AG09309 (cell line): ENCODE data around the gene SERINC1.
"Not testable (repeated sequence)": the region's sequence is repeated elsewhere in the genome, so short reads cannot be mapped to it uniquely, and the experiment has no call there.

Experiments
- DNase-seq: peaks from one replicate; pipeline ENCODE4 v3.0.0-alpha.2; 2010; ENCODE audit warnings: low read depth
- H3K4me3 ChIP-seq: 2 replicates; pipeline ENCODE4 v1.5.1; 2011; ENCODE audit warnings: mild to moderate bottlenecking, low read depth, low read length, moderate library complexity; ENCODE audit not compliant: control insufficient read depth
- TF ChIP-seq, protein P1 (sequence below): IDR thresholded peaks from 2 replicates; pipeline ENCODE4 v1.5.1; 2011; ENCODE audit warnings: mild to moderate bottlenecking, low read depth, low read length, inconsistent platforms; ENCODE audit not compliant: insufficient read depth, control insufficient read depth; ENCODE audit errors: missing control alignments

The SERINC1 gene

DNA sequence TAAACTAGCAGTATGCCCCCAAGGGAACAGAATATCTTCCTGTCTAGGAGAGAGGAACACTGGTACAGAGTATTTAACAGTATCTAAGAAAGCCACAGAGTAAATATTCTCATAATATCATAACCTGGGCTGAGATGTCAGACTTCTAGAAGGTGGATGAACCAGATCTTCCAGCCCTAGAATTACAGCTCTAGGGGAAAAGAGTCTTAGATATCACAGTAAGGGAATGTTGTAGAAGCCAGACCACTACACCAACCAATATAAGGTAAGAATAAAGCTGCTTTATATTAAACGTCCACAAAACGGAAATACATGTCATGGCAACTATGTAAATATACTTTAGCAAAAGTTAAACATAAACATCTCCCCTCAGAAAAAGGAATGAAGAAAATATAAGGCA, 12.4 kb downstream of the SERINC1 start:
- TF ChIP-seq, protein P1, sequence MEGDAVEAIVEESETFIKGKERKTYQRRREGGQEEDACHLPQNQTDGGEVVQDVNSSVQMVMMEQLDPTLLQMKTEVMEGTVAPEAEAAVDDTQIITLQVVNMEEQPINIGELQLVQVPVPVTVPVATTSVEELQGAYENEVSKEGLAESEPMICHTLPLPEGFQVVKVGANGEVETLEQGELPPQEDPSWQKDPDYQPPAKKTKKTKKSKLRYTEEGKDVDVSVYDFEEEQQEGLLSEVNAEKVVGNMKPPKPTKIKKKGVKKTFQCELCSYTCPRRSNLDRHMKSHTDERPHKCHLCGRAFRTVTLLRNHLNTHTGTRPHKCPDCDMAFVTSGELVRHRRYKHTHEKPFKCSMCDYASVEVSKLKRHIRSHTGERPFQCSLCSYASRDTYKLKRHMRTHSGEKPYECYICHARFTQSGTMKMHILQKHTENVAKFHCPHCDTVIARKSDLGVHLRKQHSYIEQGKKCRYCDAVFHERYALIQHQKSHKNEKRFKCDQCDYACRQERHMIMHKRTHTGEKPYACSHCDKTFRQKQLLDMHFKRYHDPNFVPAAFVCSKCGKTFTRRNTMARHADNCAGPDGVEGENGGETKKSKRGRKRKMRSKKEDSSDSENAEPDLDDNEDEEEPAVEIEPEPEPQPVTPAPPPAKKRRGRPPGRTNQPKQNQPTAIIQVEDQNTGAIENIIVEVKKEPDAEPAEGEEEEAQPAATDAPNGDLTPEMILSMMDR: no peak
- no peak for DNase-seq
- H3K4me3 ChIP-seq: no peak overlapping the region

DNA sequence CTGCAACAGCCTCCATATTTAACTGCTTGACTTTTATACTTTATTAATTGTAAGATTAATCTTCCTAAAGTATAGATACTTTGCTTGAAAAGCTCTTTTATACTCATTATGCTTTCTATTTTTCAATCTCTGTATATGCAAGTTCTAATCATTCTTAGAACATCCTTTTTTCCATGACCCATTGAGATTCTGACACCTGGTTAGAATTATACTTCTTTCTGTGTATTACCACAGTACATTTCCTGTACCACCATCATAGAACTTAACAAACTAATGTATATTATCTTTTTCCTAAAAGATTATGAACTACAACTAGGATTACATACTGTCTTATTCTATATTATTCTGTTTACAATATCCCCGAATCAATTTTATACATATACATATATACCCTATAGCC, 13.5 kb downstream of the SERINC1 start:
- no peak overlapping the region for H3K4me3 ChIP-seq
- no peak for DNase-seq
- TF ChIP-seq, protein P1: no peak

DNA sequence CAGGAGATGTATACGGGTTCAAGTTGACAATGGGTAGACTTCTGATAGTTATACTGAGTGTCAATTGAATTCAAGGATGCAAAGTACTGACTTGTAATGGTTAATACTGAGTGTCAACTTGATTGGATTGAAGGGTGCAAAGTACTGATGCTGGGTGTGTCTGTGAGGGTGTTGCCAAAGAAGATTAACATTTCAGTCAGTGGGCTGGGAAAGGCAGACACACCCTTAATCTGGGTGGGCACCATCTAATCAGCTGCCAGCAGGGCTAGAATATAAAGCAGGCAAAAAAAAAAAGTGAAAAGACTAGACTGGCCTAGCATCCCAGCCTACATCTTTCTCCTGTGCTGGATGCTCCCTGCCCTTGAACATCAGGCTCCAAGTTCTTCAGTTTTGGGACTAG, 16.5 kb downstream of the SERINC1 start:
- H3K4me3 ChIP-seq, DNase-seq: not testable (repeated sequence)

DNA sequence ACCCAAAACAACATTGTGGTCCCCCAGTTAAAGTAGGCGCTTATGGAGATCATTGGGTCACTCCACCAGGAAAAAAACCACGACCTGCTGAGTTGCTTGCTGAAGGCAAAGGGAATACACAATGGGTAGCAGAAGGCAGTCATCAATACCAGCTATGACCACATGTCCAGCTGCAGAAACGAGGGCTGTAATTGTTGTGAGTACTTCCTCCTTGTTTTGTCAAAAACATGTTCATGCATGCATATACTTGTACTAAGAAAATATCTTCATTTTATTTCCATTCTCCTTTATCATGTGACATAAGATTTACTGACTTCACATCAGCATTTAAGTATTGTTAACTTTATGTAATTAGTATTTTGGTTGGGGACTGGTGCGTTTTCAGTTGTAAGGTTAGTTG, 16.9 kb downstream of the SERINC1 start:
- no peak for DNase-seq
- no peak overlapping the region for H3K4me3 ChIP-seq
- TF ChIP-seq, protein P1: no peak

DNA sequence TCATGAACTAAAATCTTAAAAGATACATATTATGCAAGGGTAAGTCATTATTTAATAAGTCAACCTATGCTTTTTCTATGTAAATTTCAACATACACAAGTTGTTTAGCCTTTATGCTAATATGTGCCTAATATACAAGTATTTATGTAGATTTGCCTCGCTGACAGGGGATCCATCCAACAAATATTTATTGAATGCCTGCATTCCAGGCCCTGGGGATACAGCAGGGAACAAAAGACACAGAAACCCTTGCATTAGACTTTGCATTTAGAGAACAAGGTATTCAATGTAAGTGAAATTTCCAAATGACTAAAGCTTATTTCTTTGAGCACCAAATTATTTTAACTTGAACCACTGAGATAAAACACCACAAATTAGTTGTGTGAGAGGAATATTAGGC, 19.1 kb downstream of the SERINC1 start:
- DNase-seq: no peak
- TF ChIP-seq, protein P1: no peak
- H3K4me3 ChIP-seq: no peak overlapping the region

DNA sequence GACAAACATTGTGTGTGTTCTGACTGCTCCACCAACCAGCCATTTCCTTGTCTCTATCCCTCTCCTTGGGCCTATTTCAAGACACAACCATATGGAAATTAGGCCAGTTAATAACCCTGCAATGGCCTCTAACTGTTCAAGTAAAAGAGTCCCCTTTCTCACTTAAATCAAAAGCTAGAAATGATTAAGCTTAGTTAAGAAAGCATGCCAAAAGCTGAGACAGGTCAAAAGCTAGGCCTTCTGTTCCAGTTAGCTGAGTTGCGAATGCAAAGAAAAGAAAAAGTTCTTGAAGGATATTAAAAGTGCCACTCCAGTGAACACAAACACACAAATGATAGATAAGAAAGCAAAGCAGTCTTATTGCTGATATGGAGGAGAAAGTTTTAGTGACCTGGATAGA, 22.5 kb downstream of the SERINC1 start:
- H3K4me3 ChIP-seq: no peak overlapping the region
- DNase-seq: no peak
- TF ChIP-seq, protein P1: no peak

DNA sequence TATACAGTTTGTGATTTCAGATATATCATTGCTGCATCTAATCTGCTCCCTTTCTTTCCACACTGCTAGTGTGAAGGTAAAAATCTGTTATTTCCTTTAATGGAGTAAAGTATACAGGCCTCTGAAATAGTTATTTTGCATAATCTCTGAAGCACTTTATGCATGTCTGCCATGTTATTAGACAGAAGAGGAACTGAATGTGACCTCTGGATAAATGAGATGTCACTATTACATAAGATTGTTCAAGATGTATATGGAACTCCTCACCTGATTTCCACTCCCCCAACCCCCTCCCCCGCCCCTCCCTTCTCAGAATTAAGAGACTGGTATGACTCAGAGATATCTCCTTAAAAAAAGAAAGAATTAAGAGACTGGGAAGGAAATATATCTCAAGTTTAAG, 26.3 kb downstream of the SERINC1 start:
- TF ChIP-seq, protein P1: no peak
- no peak for DNase-seq
- H3K4me3 ChIP-seq: no peak overlapping the region
